Vagina (tissue), 2 donors: ENCODE results near the gene ECT2L.

ENCODE experiments used
- POLR2A ChIP-seq, 2 donors: fragments of 450-650 bp; IDR thresholded peaks; one replicate each; pipeline ENCODE4 v1.6.1; 2017; ENCODE audit warnings: antibody characterized with exemption in 2 of 2, mild to moderate bottlenecking in 2 of 2, moderate library complexity in 2 of 2
- POLR2AphosphoS5 ChIP-seq, 2 donors: sonication (generic); formaldehyde crosslinking; IDR thresholded peaks; one replicate each; pipeline ENCODE4 v1.9.0; 2017; ENCODE audit warnings: antibody characterized with exemption in 2 of 2, mild to moderate bottlenecking in 2 of 2, low read depth in 1 of 2; ENCODE audit not compliant: insufficient read depth in 1 of 2
- TF ChIP-seq, protein P1 (sequence below), 3 experiments: fragments of 450-650 bp in 2 of 3; fragments of 200-600 bp in 1 of 3; sonication (generic) in 1 of 3; IDR thresholded peaks; one replicate each; pipeline ENCODE4 v1.5.1; 2017 to 2019; ENCODE audit warnings: antibody characterized with exemption in 3 of 3, mild to moderate bottlenecking in 2 of 3, moderate library complexity in 2 of 3

DNA sequence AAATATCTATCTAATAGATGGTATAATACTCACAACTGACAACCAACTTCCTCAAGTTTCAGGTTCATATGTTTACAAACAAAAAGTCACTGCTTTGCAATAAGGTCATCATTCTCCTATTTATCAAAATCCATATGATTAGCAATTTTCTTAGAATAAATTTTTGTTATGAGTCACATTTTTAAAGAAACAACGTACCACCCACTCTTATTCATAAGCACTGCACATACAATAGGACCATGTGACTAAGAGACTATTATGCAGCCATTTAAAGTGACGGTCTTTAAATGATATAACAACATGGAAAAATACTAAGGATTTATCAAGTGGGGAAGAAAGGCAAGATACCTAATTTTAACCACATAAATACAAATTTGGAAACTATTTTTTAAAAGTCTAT is 152.1 kb downstream of the ECT2L start:
- TF ChIP-seq, protein P1, sequence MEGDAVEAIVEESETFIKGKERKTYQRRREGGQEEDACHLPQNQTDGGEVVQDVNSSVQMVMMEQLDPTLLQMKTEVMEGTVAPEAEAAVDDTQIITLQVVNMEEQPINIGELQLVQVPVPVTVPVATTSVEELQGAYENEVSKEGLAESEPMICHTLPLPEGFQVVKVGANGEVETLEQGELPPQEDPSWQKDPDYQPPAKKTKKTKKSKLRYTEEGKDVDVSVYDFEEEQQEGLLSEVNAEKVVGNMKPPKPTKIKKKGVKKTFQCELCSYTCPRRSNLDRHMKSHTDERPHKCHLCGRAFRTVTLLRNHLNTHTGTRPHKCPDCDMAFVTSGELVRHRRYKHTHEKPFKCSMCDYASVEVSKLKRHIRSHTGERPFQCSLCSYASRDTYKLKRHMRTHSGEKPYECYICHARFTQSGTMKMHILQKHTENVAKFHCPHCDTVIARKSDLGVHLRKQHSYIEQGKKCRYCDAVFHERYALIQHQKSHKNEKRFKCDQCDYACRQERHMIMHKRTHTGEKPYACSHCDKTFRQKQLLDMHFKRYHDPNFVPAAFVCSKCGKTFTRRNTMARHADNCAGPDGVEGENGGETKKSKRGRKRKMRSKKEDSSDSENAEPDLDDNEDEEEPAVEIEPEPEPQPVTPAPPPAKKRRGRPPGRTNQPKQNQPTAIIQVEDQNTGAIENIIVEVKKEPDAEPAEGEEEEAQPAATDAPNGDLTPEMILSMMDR (IDR thresholded peaks at IDR 0.05): no peak
- TF ChIP-seq POLR2AphosphoS5 (IDR thresholded peaks at IDR 0.05; ENCODE audit: insufficient read depth in 1 of 2, low read depth in 1 of 2) (no peak), POLR2A (IDR thresholded peaks at IDR 0.05) (no peak)
